HepG2 (cell line): ENCODE measurements around the gene PRKACA. TPM values are rescaled to one million over a fixed set of nuclear protein-coding genes. Genes with fewer than 3 reads are reported as not detected.

Experiments used
- ATAC-seq: fragments of 200-7000 bp; cut with Tn5 transposase; 3 replicates; pipeline ENCODE4 v1.9.1; 2020; ENCODE audit warnings: mild to moderate bottlenecking, moderate library complexity
- BruUV-seq: library from RNA; stranded (reverse); fragments of 400-500 nt; replicated peaks from 2 replicates; lab custom pipeline; 2021; lab: Mats Ljungman, UMichigan
- CTCF ChIA-PET: fragments of 300-600 bp; formaldehyde crosslinking; extraction: SDS; loops from one replicate; lab custom pipeline; 2021; ENCODE audit warnings: low total read pairs, inconsistent platforms, low intra/inter-chr PET ratio; lab: Yijun Ruan, JAX
- POLR2A ChIA-PET: fragments of 350-600 bp; sonication (Branson Sonifier 250); formaldehyde crosslinking; loops from one replicate; lab custom pipeline; 2020; ENCODE audit warnings: antibody characterized with exemption, inconsistent platforms; lab: Yijun Ruan, JAX
- DNase-seq: peaks from one replicate; pipeline ENCODE4 v3.0.0-alpha.2; 2015; ENCODE audit warnings: low spot score
- FAIRE-seq: peaks from 3 replicates; lab custom pipeline; 2011; peaks lifted over from hg19 to GRCh38; lab: Jason Lieb, UNC
- H2AFZ ChIP-seq: one replicate; pipeline ENCODE4 v1.6.1; 2011; ENCODE audit warnings: low read length, inconsistent platforms
- H3K27ac ChIP-seq: fragments of 300-600 bp; 3 replicates; pipeline ENCODE4 v1.8.0; 2011; ENCODE audit warnings: mixed run types, mild to moderate bottlenecking, mixed read lengths, low read length, inconsistent platforms; ENCODE audit not compliant: insufficient read depth; ENCODE audit errors: extremely low read length
- H3K27me3 ChIP-seq, 2 experiments: fragments of 200-600 bp in 1 of 2; 2 replicates in 1 of 2; 3 replicates in 1 of 2; pipeline versions ENCODE4 v1.6.0 to v1.8.0; 2011; ENCODE audit warnings: low read length in 2 of 2, mild to moderate bottlenecking in 2 of 2, moderate library complexity in 2 of 2, inconsistent platforms in 1 of 2; ENCODE audit not compliant: insufficient read depth in 2 of 2, control insufficient read depth in 1 of 2
- H3K36me3 ChIP-seq, 2 experiments: fragments of 200-600 bp in 1 of 2; replicated peaks in 1 of 2; 2 replicates in 1 of 2; 3 replicates in 1 of 2; pipeline versions ENCODE4 v1.5.1 to v1.8.0; 2011; ENCODE audit warnings: low read length in 2 of 2, inconsistent platforms in 1 of 2; ENCODE audit not compliant: insufficient read depth in 2 of 2, control insufficient read depth in 1 of 2
- H3K4me1 ChIP-seq: 2 replicates; pipeline ENCODE4 v1.5.1; 2012; ENCODE audit warnings: low read length, inconsistent platforms; ENCODE audit not compliant: insufficient read depth
- H3K4me2 ChIP-seq: 2 replicates; pipeline ENCODE4 v1.6.0; 2011; ENCODE audit warnings: low read depth, low read length, inconsistent platforms
- H3K4me3 ChIP-seq, 3 experiments: fragments of 200-600 bp in 1 of 3; sonication (generic), shearing (Covaris generic) in 1 of 3; replicated peaks in 1 of 3; 2 replicates each; pipeline ENCODE4 v1.5.1; 2011 to 2016; ENCODE audit warnings: low read length in 3 of 3, inconsistent platforms in 2 of 3, low read depth in 2 of 3, mild to moderate bottlenecking in 2 of 3, control low read depth in 1 of 3, mixed read lengths in 1 of 3; ENCODE audit not compliant: insufficient read depth in 1 of 3
- H3K79me2 ChIP-seq: one replicate; pipeline ENCODE4 v1.6.1; 2011; ENCODE audit warnings: low read length, inconsistent platforms; ENCODE audit not compliant: insufficient read depth
- H3K9ac ChIP-seq: 2 replicates; pipeline ENCODE4 v1.6.0; 2011; ENCODE audit warnings: mild to moderate bottlenecking, low read depth, low read length, inconsistent platforms; ENCODE audit not compliant: insufficient read depth
- H3K9me3 ChIP-seq: 2 replicates; pipeline ENCODE4 v1.5.1; 2012; ENCODE audit warnings: mild to moderate bottlenecking, low read length
- H4K20me1 ChIP-seq: 2 replicates; pipeline ENCODE4 v1.6.0; 2011; ENCODE audit warnings: inconsistent platforms, mild to moderate bottlenecking, low read length, moderate library complexity; ENCODE audit not compliant: insufficient read depth
- FOXO1 ChIP-seq: sonication (generic); formaldehyde crosslinking; IDR thresholded peaks from 2 replicates; pipeline ENCODE4 v1.4.0; 2020; ENCODE audit warnings: missing genetic modification reagents
- HOXA7 ChIP-seq: sonication (generic); formaldehyde crosslinking; IDR thresholded peaks from 2 replicates; pipeline ENCODE4 v1.8.1; 2022; ENCODE audit warnings: mild to moderate bottlenecking, missing genetic modification reagents, moderate library complexity
- KLF11 ChIP-seq: IDR thresholded peaks from 2 replicates; pipeline ENCODE4 v1.6.1; 2016; ENCODE audit warnings: missing compliant biosample characterization
- MIER2 ChIP-seq: IDR thresholded peaks from 2 replicates; pipeline ENCODE4 v1.6.1; 2016; ENCODE audit warnings: missing biosample characterization, missing genetic modification reagents
- MTF2 ChIP-seq: sonication (generic); formaldehyde crosslinking; IDR thresholded peaks from 2 replicates; pipeline ENCODE4 v1.5.0; 2020; ENCODE audit warnings: missing genetic modification reagents, borderline replicate concordance
- NCOA2 ChIP-seq: sonication (generic); formaldehyde crosslinking; IDR thresholded peaks from 2 replicates; pipeline ENCODE4 v1.8.0; 2022; ENCODE audit warnings: inconsistent platforms
- PRMT3 ChIP-seq: sonication (generic); formaldehyde crosslinking; IDR thresholded peaks from 2 replicates; pipeline ENCODE4 v1.8.1; 2022; ENCODE audit warnings: low read depth, mild to moderate bottlenecking, moderate library complexity, missing genetic modification reagents, borderline replicate concordance
- RCOR2 ChIP-seq: IDR thresholded peaks from 2 replicates; pipeline ENCODE4 v1.6.1; 2016; ENCODE audit warnings: missing biosample characterization, missing genetic modification reagents
- RERE ChIP-seq: IDR thresholded peaks from 2 replicates; pipeline ENCODE4 v1.6.1; 2016; ENCODE audit warnings: low read depth, missing genetic modification reagents, missing compliant biosample characterization
- SALL2 ChIP-seq: sonication (generic); formaldehyde crosslinking; IDR thresholded peaks from 2 replicates; pipeline ENCODE4 v1.8.1; 2023; ENCODE audit warnings: mild to moderate bottlenecking, missing genetic modification reagents, inconsistent platforms
- ZBTB26 ChIP-seq: IDR thresholded peaks from 2 replicates; pipeline ENCODE4 v1.6.1; 2016; ENCODE audit warnings: missing compliant biosample characterization, missing genetic modification reagents, borderline replicate concordance
- ZFY ChIP-seq: sonication (generic); formaldehyde crosslinking; IDR thresholded peaks from 2 replicates; pipeline ENCODE4 v1.4.0; 2020; ENCODE audit warnings: missing genetic modification reagents
- ZNF816 ChIP-seq: sonication (generic); formaldehyde crosslinking; IDR thresholded peaks from 2 replicates; pipeline ENCODE4 v1.8.0; 2022; ENCODE audit warnings: missing genetic modification reagents, mild to moderate bottlenecking, borderline replicate concordance
- WGBS: methylation state at CpG from one replicate; pipeline ENCODE4 v1.1.6; 2017; ENCODE audit warnings: low lambda C conversion rate; 5-methylcytosine and 5-hydroxymethylcytosine counted together
- in situ Hi-C: cut with HindIII; loops from 2 replicates; pipeline ENCODE4 v1.10.0; 2017; ENCODE audit warnings: low pct_unique_long_range_greater_than_20kb; ENCODE audit not compliant: extremely low pct_ligation_motif_present
- intact Hi-C: fragments of 100-400 bp; cut with micrococcal nuclease; formaldehyde crosslinking; loops from one replicate; pipeline ENCODE4 v1.10.0; 2022; ENCODE audit not compliant: unreplicated experiment
- polyA plus RNA-seq, 8 experiments: library from polyadenylated mRNA; depleted of rRNA in 3 of 8; stranded (reverse) in 7 of 8; unstranded in 1 of 8; fragments of >200 nt; fragmentation: Illumina TruSeq in 4 of 8; extraction: Trizol in 4 of 8; gene quantifications; 2 replicates each; pipeline versions ENCODE4 v1.2.1 to v1.2.3, GENCODE V29; 2011 to 2016; ENCODE audit warnings: low read depth in 4 of 8, missing spikeins in 1 of 8, mixed read lengths in 1 of 8; ENCODE audit not compliant: insufficient read depth in 1 of 8
- total RNA-seq, 5 experiments: library from RNA; depleted of rRNA; stranded (reverse); fragments of >200 nt; fragmentation: Illumina TruSeq; extraction: Trizol; gene quantifications; 2 replicates each; pipeline ENCODE4 v1.2.3, GENCODE V29; 2016; ENCODE audit warnings: low read depth in 1 of 5

Gene PRKACA
- total and polyA plus RNA-seq, 2 of the 13 experiments (the other 11 are each of a cell fraction or from before 2014, with no cell fraction given): 11.0 to 18.2 TPM

- Histone ChIP-seq H4K20me1 (no peaks in the 10 kb centered on the region), H3K27me3 (no peaks in the 10 kb centered on the region), H3K36me3 (no peaks in the 10 kb centered on the region), H3K4me3 (no peak overlapping the region), H3K79me2 (no peaks in the 10 kb centered on the region), H3K4me2 (no peak overlapping the region), H3K9ac (no peak overlapping the region), H3K27ac (no peak overlapping the region), H2AFZ (no peak overlapping the region), H3K9me3 (no peaks in the 10 kb centered on the region), H3K4me1 (peaks cover 22% of the 10 kb centered on the region)
- ATAC-seq (no peak), DNase-seq (no peak), FAIRE-seq (no peak)
- in situ Hi-C loops: no loop called here
- 86% methylated on average over 12 of the region's 12 CpGs for WGBS
- intact Hi-C loops: no loop called here
- BruUV-seq: no TSS peak
- ChIA-PET POLR2A (no interaction called here), CTCF (no interaction called here)
- TF ChIP-seq MTF2 (no peak), RERE (CRISPR knock-in tag) (no peak), NCOA2 (CRISPR knock-in tag) (no peak), ZBTB26 (CRISPR knock-in tag) (no peak), ZFY (CRISPR knock-in tag) (no peak), FOXO1 (CRISPR knock-in tag) (no peak), ZNF816 (CRISPR knock-in tag) (no peak), SALL2 (CRISPR knock-in tag) (no peak), MIER2 (CRISPR knock-in tag) (no peak), KLF11 (CRISPR knock-in tag) (no peak), RCOR2 (CRISPR knock-in tag) (no peak), HOXA7 (no peak), PRMT3 (no peak)
Measured at GRCh38 chr19:14142262-14143190, 25.0 kb upstream of the PRKACA start.
